A549 (cell line): ENCODE results near the gene UBAP1. TPM values are rescaled to one million over a fixed set of nuclear protein-coding genes. Genes with fewer than 3 reads are reported as not detected.

Source experiments
- ATAC-seq, 2 experiments: fragments of 200-7000 bp in 1 of 2; fragments of >200 bp in 1 of 2; cut with Nextera tagmentation in 1 of 2; cut with Tn5 transposase in 1 of 2; 3 replicates each; pipeline versions ENCODE4 v1.8.0 to v1.9.1; 2018 to 2020; ENCODE audit warnings: mild to moderate bottlenecking in 1 of 2, moderate library complexity in 1 of 2
- CTCF ChIA-PET: fragments of 300-600 bp; sonication (Branson Sonifier 250); formaldehyde crosslinking; extraction: SDS; loops from one replicate; lab custom pipeline; 2021; ENCODE audit warnings: antibody characterized with exemption, inconsistent platforms; lab: Yijun Ruan, JAX
- POLR2A ChIA-PET: fragments of 350-600 bp; formaldehyde crosslinking; extraction: SDS; loops from one replicate; lab custom pipeline; 2021; ENCODE audit warnings: antibody characterized with exemption, inconsistent platforms; lab: Yijun Ruan, JAX
- DNase-seq, 2 experiments: peaks; one replicate each; pipeline versions ENCODE4 v3.0.0 to v3.0.0-alpha.2; 2011 to 2016; ENCODE audit warnings: low read depth in 1 of 2, low spot score in 1 of 2
- FAIRE-seq: peaks from 2 replicates; lab custom pipeline; 2011; peaks lifted over from hg19 to GRCh38; lab: Jason Lieb, UNC
- H3K27ac ChIP-seq, 2 experiments: fragments of >200 bp; sonication (Bioruptor Twin); formaldehyde crosslinking; 3 replicates each; pipeline ENCODE4 v1.5.1; 2016 to 2017
- H3K4me1 ChIP-seq: fragments of >200 bp; sonication (Bioruptor Twin); formaldehyde crosslinking; 3 replicates; pipeline ENCODE4 v1.6.1; 2016
- H3K4me2 ChIP-seq: fragments of >200 bp; sonication (Bioruptor Twin); formaldehyde crosslinking; 3 replicates; pipeline ENCODE4 v1.6.1; 2016
- H3K4me3 ChIP-seq: fragments of >200 bp; sonication (Bioruptor Twin); formaldehyde crosslinking; 3 replicates; pipeline ENCODE4 v1.5.1; 2016
- H3K9me3 ChIP-seq: fragments of >200 bp; sonication (Bioruptor Twin); formaldehyde crosslinking; 3 replicates; pipeline ENCODE4 v1.6.1; 2016
- BHLHE40 ChIP-seq: IDR thresholded peaks from 2 replicates; pipeline ENCODE4 v1.6.1; 2012; ENCODE audit warnings: low read depth, low read length, inconsistent platforms
- CEBPB ChIP-seq, 2 experiments: fragments of >200 bp in 1 of 2; sonication (Bioruptor Twin) in 1 of 2; formaldehyde crosslinking in 1 of 2; IDR thresholded peaks; 2 replicates each; pipeline ENCODE4 v1.6.1; 2012 to 2016
- CHD4 ChIP-seq: fragments of 200-600 bp; sonication (generic); IDR thresholded peaks from 2 replicates; pipeline ENCODE4 v1.6.1; 2016; ENCODE audit warnings: antibody characterized with exemption, mild to moderate bottlenecking, borderline replicate concordance
- EHF ChIP-seq: fragments of 250-450 bp; sonication (Bioruptor Pico); IDR thresholded peaks from 2 replicates; pipeline ENCODE4 v1.5.0; 2020; ENCODE audit warnings: mild to moderate bottlenecking
- EP300 ChIP-seq, 2 experiments: fragments of >200 bp; sonication (Bioruptor Twin); formaldehyde crosslinking; IDR thresholded peaks; 2 replicates in 1 of 2; 3 replicates in 1 of 2; pipeline ENCODE4 v1.6.1; 2016 to 2017
- FOSB ChIP-seq: fragments of 250-450 bp; sonication (Bioruptor Pico); IDR thresholded peaks from 2 replicates; pipeline ENCODE4 v1.5.0; 2020; ENCODE audit warnings: mild to moderate bottlenecking, moderate library complexity
- FOSL2 ChIP-seq, 2 experiments: fragments of 450-650 bp in 1 of 2; fragments of >200 bp in 1 of 2; sonication (Bioruptor Twin) in 1 of 2; formaldehyde crosslinking; IDR thresholded peaks; 2 replicates each; pipeline versions ENCODE4 v1.5.0 to v1.6.1; 2016 to 2020; ENCODE audit warnings: mild to moderate bottlenecking in 1 of 2, moderate library complexity in 1 of 2
- GATA3 ChIP-seq: IDR thresholded peaks from 2 replicates; pipeline ENCODE4 v1.6.1; 2012; ENCODE audit warnings: borderline replicate concordance
- HES2 ChIP-seq: fragments of >200 bp; sonication (Bioruptor Twin); formaldehyde crosslinking; IDR thresholded peaks from 2 replicates; pipeline ENCODE4 v1.6.1; 2016
- HOXA7 ChIP-seq: fragments of 250-450 bp; sonication (Bioruptor Pico); IDR thresholded peaks from 2 replicates; pipeline ENCODE4 v1.5.0; 2020; ENCODE audit warnings: mild to moderate bottlenecking, moderate library complexity
- JUN ChIP-seq, 2 experiments: fragments of >200 bp; sonication (Bioruptor Twin); formaldehyde crosslinking; IDR thresholded peaks; 2 replicates in 1 of 2; 3 replicates in 1 of 2; pipeline ENCODE4 v1.6.1; 2016 to 2017
- JUNB ChIP-seq: fragments of >200 bp; sonication (Bioruptor Twin); formaldehyde crosslinking; IDR thresholded peaks from 2 replicates; pipeline ENCODE4 v1.6.1; 2016
- MAFK ChIP-seq: fragments of 450-650 bp; IDR thresholded peaks from 2 replicates; pipeline ENCODE4 v1.6.1; 2014; ENCODE audit not compliant: partially characterized antibody
- MYC ChIP-seq: IDR thresholded peaks from 2 replicates; pipeline ENCODE4 v1.6.1; 2012; ENCODE audit warnings: mild to moderate bottlenecking, inconsistent platforms, low read length, improper control_type of control experiment, borderline replicate concordance
- NFE2L2 ChIP-seq: fragments of 150-350 bp; conservative IDR thresholded peaks from 2 replicates; pipeline ENCODE4 v1.6.1; 2014; ENCODE audit warnings: low read length
- NPAS2 ChIP-seq: fragments of 250-450 bp; sonication (Bioruptor Pico); IDR thresholded peaks from 2 replicates; pipeline ENCODE4 v1.8.0; 2022; ENCODE audit warnings: mild to moderate bottlenecking, moderate library complexity, borderline replicate concordance
- NR3C1 ChIP-seq: fragments of >200 bp; sonication (Bioruptor Twin); formaldehyde crosslinking; IDR thresholded peaks from 3 replicates; pipeline ENCODE4 v1.6.1; 2017
- PBX3 ChIP-seq: IDR thresholded peaks from 2 replicates; pipeline ENCODE4 v1.6.1; 2012
- POLR2AphosphoS2 ChIP-seq: conservative IDR thresholded peaks from 2 replicates; pipeline ENCODE4 v1.6.1; 2012; ENCODE audit warnings: low read length, improper control_type of control experiment, inconsistent platforms
- RAD21 ChIP-seq, 2 experiments: fragments of >200 bp in 1 of 2; sonication (Bioruptor Twin) in 1 of 2; formaldehyde crosslinking in 1 of 2; IDR thresholded peaks in 1 of 2; conservative IDR thresholded peaks in 1 of 2; 2 replicates in 1 of 2; 3 replicates in 1 of 2; pipeline ENCODE4 v1.6.1; 2012 to 2018; ENCODE audit warnings: inconsistent platforms in 1 of 2
- RFX5 ChIP-seq: fragments of 450-650 bp; IDR thresholded peaks from 2 replicates; pipeline ENCODE4 v1.7.1; 2014; ENCODE audit warnings: antibody characterized with exemption, mild to moderate bottlenecking, moderate library complexity
- TP53 ChIP-seq: fragments of 250-450 bp; sonication (Bioruptor Pico); IDR thresholded peaks from 2 replicates; pipeline ENCODE4 v1.5.0; 2021; ENCODE audit warnings: mild to moderate bottlenecking, moderate library complexity
- ZC3H11A ChIP-seq: fragments of 450-650 bp; IDR thresholded peaks from 2 replicates; pipeline ENCODE4 v1.6.1; 2014; ENCODE audit warnings: antibody characterized with exemption, mild to moderate bottlenecking
- ZSCAN20 ChIP-seq: fragments of 250-450 bp; sonication (Bioruptor Pico); IDR thresholded peaks from 2 replicates; pipeline ENCODE4 v1.8.0; 2022; ENCODE audit warnings: mild to moderate bottlenecking, moderate library complexity
- WGBS: methylation state at CpG from one replicate; pipeline ENCODE4 v1.1.6; 2017; ENCODE audit errors: missing lambda C conversion rate; 5-methylcytosine and 5-hydroxymethylcytosine counted together
- polyA plus RNA-seq, 4 experiments: library from polyadenylated mRNA; depleted of rRNA in 3 of 4; stranded (reverse); fragments of >200 nt; fragmentation: RNase III in 1 of 4; extraction: RNeasy Plus Mini Kit Qiagen cat#74134 plus additional on column Dnase treatment in 1 of 4; gene quantifications; 2 replicates in 3 of 4; 3 replicates in 1 of 4; pipeline ENCODE4 v1.2.3, GENCODE V29; 2011 to 2017

UBAP1 gene
- polyA plus RNA-seq, 2 of the 4 experiments (the other 2 are of a cell fraction) = 38.5 to 73.1 TPM

GRCh38 chr9:34163434-34163833 is 15.4 kb upstream of the UBAP1 start:
- POLR2A ChIA-PET = interaction anchor here (2.5 kb wide), 1 partner anchor 16 kb away, joined by 14 read pairs; the partner anchor contains the start of gene UBAP1
- peak overlapping the region; percentile 84 to 94 for H3K27ac ChIP-seq
- DNase-seq = peak; percentile 43 to 84
- peak overlapping the region; percentile 17; the same call in 1 of the 3 replicates for H3K4me3 ChIP-seq
- TF ChIP-seq NPAS2 (CRISPR knock-in tag) (no peak), EP300 (IDR thresholded peaks at IDR 0.05) (peak in 1 of 2 experiments; percentile 26; a peak in 1 of 5 replicates), CEBPB (IDR thresholded peaks at IDR 0.05) (peak in 1 of 2 experiments; percentile 75; a peak in 2 of 4 replicates), FOSL2 (IDR thresholded peaks at IDR 0.05) (no peak), FOSL2 (CRISPR knock-in tag; IDR thresholded peaks at IDR 0.05) (peak; percentile 77), MAFK (peak; percentile 96), FOSB (no peak), POLR2AphosphoS2 (no peak), ZC3H11A (no peak), JUN (IDR thresholded peaks at IDR 0.05) (0 out of 5 replicates have a peak, but pooled peaks of 1 of the 2 experiments have one; percentile 20), HOXA7 (CRISPR knock-in tag) (no peak), GATA3 (0 out of 2 replicates have a peak, but pooled peaks have one; percentile 46), BHLHE40 (no peak), MYC (no peak), JUNB (peak; percentile 24; the same call in 1 of the 2 replicates), NFE2L2 (peak; percentile 87), RAD21 (conservative IDR thresholded peaks at IDR 0.05 in 1 of 2, IDR thresholded peaks at IDR 0.05 in 1 of 2) (peak in 1 of 2 experiments; percentile 6; a peak in 1 of 5 replicates), PBX3 (0 out of 2 replicates have a peak, but pooled peaks have one; percentile 30)
- peak; percentile 59 to 62; a peak in 4 of 6 replicates for ATAC-seq
- H3K9me3 ChIP-seq = no peaks in the 10 kb centered on the region
- H3K4me1 ChIP-seq = peaks cover 46% of the 10 kb centered on the region
- CTCF ChIA-PET = interaction anchor here (0.8 to 1.4 kb wide), 4 partner anchors 13 to 90 kb away, joined by 3 to 6 read pairs (median 3); no protein-coding TSS in a partner anchor
- FAIRE-seq = no peak
- 18% methylated on average over 3 of the region's 3 CpGs for WGBS
- H3K4me2 ChIP-seq = peak overlapping the region; percentile 85

GRCh38 chr9:34169125-34169524 is 9.7 kb upstream of the UBAP1 start:
- no peak overlapping the region for H3K4me2 ChIP-seq
- H3K4me3 ChIP-seq = no peak overlapping the region
- H3K4me1 ChIP-seq = peaks cover 2% of the 10 kb centered on the region
- WGBS = 87% methylated on average over 6 of the region's 6 CpGs
- POLR2A ChIA-PET = interaction anchor here (1.3 kb wide), 1 partner anchor 10 kb away, joined by 4 read pairs; the partner anchor contains the start of gene UBAP1
- FAIRE-seq = no peak
- TF ChIP-seq NR3C1 = no peak
- TF ChIP-seq ZSCAN20 (CRISPR knock-in tag) = no peak
- TF ChIP-seq TP53 (CRISPR knock-in tag) = no peak
- TF ChIP-seq RFX5 = no peak
- no peak for TF ChIP-seq CHD4
- TF ChIP-seq HES2 = no peak
- no peak for TF ChIP-seq FOSL2 (IDR thresholded peaks at IDR 0.05)
- TF ChIP-seq FOSL2 (CRISPR knock-in tag; IDR thresholded peaks at IDR 0.05) = no peak
- no peak for TF ChIP-seq RAD21 (conservative IDR thresholded peaks at IDR 0.05 in 1 of 2, IDR thresholded peaks at IDR 0.05 in 1 of 2)
- no peak for TF ChIP-seq EHF (CRISPR knock-in tag)
- TF ChIP-seq POLR2AphosphoS2 = no peak
- TF ChIP-seq, all 56 proteins: peak for 0
- Histone ChIP-seq H3K9me3 (no peaks in the 10 kb centered on the region), H3K27ac (peak overlapping the region in 1 of 2 experiments; percentile 22; a peak in 1 of 6 replicates)
- DNase-seq = no peak
- CTCF ChIA-PET = no interaction called here
- no peak for ATAC-seq
